T-helper 2 cell (primary cell): ENCODE results near the gene CLEC20A.

Source experiments
- DNase-seq, 5 experiments: peaks; one replicate each; pipeline versions ENCODE4 v3.0.0 to v3.0.0-alpha.2; 2012 to 2022

Gene CLEC20A

GRCh38 chr1:178467837-178468236, 28.9 kb downstream of the CLEC20A start:
- DNase-seq, result no peak

- no peak for DNase-seq
Measured at GRCh38 chr1:178465011-178465410, 31.8 kb downstream of the CLEC20A start.

DNA sequence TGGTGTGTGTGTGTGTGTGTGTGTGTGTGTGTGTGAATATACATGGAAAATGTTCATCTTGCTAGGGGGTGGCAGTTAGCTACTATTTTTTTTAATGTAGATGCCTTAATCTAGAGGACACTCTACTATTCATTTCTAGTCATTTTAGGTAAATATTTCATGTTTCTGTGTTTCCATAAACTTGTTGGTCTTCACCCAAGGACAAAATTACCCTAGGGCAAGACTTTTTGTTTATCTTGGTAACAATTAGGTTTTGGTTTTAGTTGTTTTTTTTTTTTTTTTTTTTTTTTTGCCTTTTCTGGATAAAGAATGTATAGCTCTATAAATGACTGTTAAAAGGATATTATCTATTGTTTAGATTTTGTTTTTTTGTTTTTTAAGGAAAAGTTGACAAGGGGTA, 32.2 kb downstream of the CLEC20A start:
- DNase-seq, result no peak

- DNase-seq, result no peak
Measured at GRCh38 chr1:178464141-178464540, 32.6 kb downstream of the CLEC20A start.

DNA sequence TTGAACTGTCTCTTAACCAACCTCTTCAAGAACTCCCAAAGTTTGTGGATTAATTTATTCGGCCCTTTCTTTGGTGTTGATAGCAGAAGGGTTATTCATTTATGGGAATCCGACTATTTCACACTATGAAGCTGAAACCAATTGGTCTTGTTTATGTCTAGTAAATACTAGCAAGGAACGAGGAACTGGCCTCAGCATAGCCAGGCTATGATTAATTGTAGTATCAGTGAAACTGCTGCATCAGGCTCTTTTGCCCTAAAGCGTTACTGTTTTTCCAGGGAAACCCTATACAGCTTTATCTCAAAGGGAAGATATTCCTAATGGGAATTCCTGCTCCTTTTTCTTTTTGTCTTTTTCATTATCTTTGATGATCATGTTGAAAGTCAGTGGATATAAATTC, 35.1 kb downstream of the CLEC20A start:
- DNase-seq, result no peak

DNA sequence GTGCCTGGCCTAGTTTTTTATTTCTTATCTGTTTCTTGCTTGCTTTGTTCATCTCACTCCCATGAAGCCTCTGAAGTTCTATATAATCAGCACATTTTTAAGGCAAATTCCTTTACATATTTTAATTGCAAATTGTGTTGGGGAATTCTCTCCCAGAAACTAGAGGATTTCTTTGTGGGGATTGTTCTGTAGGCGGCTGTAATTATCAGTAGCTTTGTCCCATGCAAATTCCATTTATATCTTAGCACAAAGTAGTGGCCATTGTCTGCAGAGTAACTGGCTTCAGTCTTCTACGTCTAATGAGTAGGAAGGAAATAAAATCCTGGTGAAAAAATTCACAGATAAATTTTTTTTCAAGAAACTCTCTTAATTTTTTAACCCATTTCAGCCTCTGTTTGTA, 35.7 kb downstream of the CLEC20A start:
- no peak for DNase-seq

GRCh38 chr1:178458203-178458602, 38.6 kb downstream of the CLEC20A start:
- no peak for DNase-seq

DNA sequence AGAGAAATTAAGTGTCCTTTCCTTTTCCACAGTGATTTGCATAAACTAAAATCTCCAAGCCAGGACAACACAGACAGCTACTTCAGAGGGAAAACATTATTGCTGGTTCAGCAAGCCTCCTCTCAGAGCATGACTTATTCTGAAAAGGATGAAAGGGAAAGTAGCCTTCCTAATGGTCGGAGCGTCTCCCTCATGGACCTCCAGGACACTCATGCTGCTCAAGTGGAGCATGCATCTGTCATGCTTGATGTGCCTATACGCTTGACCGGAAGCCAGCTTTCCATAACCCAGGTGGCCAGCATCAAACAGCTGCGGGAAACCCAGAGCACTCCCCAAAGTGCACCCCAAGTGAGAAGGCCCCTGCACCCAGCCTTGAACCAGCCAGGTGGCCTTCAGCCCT, 39.1 kb downstream of the CLEC20A start:
- DNase-seq, result no peak

- DNase-seq, result no peak
Measured at GRCh38 chr1:178456472-178456871, 40.3 kb downstream of the CLEC20A start.

- no peak for DNase-seq
Measured at GRCh38 chr1:178452013-178452412, 44.8 kb downstream of the CLEC20A start.

GRCh38 chr1:178451529-178451928, 45.2 kb downstream of the CLEC20A start:
- no peak for DNase-seq

- DNase-seq, result no peak
Measured at GRCh38 chr1:178450871-178451270, 45.9 kb downstream of the CLEC20A start.

DNA sequence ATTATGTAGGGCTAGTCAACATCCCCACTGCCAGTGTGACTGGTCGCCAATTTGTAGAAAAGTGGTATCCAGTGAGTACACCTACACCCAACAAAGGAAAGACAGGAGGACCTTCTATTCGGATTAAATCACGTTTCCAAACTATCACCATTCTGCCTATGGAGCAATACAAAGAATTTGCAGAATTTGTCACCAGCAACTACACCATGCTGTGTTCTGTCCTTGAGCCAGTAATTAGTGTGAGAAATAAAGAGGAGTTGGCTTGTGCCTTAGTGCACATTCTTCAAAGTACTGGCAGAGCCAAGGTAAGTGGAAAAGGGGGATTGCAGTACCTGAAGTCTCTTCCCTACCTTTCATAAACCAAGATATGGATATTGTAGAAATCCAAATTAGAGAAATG, 53.8 kb downstream of the CLEC20A start:
- DNase-seq, result no peak

DNA sequence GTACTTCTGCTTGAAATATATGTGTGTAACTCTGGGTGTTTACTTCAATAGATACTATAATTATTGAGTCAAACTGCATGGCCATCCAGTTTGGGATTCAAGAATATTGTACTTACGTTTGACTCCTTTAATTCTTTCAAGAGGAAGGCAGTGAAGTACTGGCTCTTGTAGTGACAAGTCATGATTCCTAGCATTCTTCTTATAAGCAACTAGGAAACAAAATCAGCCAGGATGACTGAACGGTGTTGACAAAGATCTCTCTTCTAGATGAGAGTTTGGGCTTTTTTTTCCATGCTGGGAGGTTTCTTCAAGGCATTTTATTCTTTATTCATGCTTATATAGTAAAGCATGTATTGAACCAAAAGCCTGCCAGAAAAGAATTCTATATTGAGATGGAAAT, 58.3 kb downstream of the CLEC20A start:
- DNase-seq, result no peak

DNA sequence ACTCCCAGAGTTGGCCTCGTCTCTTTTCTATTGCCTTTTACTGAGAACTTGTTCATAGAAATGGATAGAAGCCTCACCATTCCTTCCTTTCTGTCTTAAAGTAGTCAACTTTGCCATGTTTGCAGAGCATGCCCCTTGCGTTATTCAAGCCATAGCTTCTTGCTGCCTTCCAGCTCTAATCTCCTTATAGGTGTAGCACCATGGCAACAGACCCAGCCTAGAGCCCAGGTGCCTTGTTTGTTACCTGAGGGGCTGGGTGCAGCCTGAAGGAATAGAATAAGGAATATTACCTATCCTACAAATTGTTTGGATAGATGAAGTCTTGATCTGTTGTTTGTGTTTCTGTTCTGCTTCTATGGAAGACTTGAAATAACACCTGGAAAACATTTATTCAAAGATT, 59.9 kb downstream of the CLEC20A start:
- DNase-seq, result no peak

DNA sequence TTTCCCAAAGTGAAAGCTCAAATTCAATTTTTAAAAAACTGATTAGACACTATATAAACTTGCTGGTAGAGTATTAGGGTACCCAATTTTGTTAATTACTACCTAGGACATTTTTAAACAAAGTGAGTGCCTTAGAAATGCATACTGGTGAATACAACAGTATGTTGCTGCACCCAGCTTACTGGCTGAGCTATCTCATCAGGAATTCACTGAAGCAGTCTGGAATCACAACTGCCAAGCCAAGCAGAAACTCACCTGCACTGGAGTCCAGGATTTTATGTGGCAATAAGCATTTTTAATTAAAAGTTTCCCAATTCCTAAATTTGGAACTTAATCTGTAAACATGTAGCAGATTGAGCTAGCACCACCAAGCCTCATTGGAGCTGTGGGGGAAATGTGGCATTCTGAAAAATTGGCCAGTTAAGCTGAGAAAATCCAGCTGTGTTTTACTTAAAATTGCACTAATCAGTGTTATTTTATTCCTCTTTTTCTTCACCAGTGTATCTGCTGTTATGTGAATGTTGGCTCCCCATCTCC, 61.8 kb downstream of the CLEC20A start:
- DNase-seq, result no peak

- no peak for DNase-seq
Measured at GRCh38 chr1:178434360-178434759, 62.4 kb downstream of the CLEC20A start.
